GM18868 (cell line): ENCODE results near the gene MANF.

Source experiments
- ATAC-seq: cut with Tn5 transposase; IDR thresholded peaks from one replicate; pipeline ENCODE4 v1.9.1; 2021; ENCODE audit warnings: mild to moderate bottlenecking, moderate library complexity; ENCODE audit not compliant: unreplicated experiment

MANF gene

GRCh38 chr3:51422211-51422610, 37.1 kb downstream of the MANF start:
- ATAC-seq: no peak

GRCh38 chr3:51426921-51427320, 41.8 kb downstream of the MANF start:
- no peak for ATAC-seq

- ATAC-seq: no peak
These were observed 44.0 kb downstream of the MANF start for GRCh38 chr3:51429138-51429537.

- ATAC-seq: no peak
These were observed 49.0 kb downstream of the MANF start for GRCh38 chr3:51434110-51434509.

GRCh38 chr3:51434746-51435327, 49.7 kb downstream of the MANF start:
- ATAC-seq: no peak

- ATAC-seq: no peak
These were observed 52.0 kb downstream of the MANF start for GRCh38 chr3:51436998-51437639.
